Activated CD8-positive, alpha-beta memory T cell treated with anti-CD3 and anti-CD28 coated beads, Interleukin-2, amount 10 ng/mL, durations not matched to agents 7 days and 5 days (primary cell): ENCODE data around the gene NCOR1. TPM values are rescaled to one million over a fixed set of nuclear protein-coding genes. Genes with fewer than 3 reads are reported as not detected.
"Not testable (repeated sequence)": the region's sequence is repeated elsewhere in the genome, so short reads cannot be mapped to it uniquely, and the experiment has no call there.

Experiments
- ATAC-seq: fragments of 150-1000 bp; cut with Tn5 transposase; one replicate; pipeline ENCODE4 v1.10.0; 2021; ENCODE audit warnings: moderate library complexity
- CTCF ChIA-PET: fragments of 350-600 bp; sonication (Branson Sonifier 250); formaldehyde crosslinking; loops from one replicate; lab custom pipeline; 2021; ENCODE audit warnings: antibody characterized with exemption; lab: Charles Lee
- DNase-seq: peaks from one replicate; pipeline ENCODE4 v3.0.0-alpha.2; 2020
- H3K27ac Mint-ChIP-seq: one replicate; pipeline ENCODE4 v1.8.0; 2021; ENCODE audit warnings: mild to moderate bottlenecking, mixed read lengths
- H3K27me3 Mint-ChIP-seq: one replicate; pipeline ENCODE4 v1.8.0; 2021; ENCODE audit warnings: mixed read lengths
- H3K36me3 Mint-ChIP-seq: one replicate; pipeline ENCODE4 v1.8.0; 2021; ENCODE audit warnings: mild to moderate bottlenecking, mixed read lengths
- H3K4me1 Mint-ChIP-seq: one replicate; pipeline ENCODE4 v1.8.0; 2021; ENCODE audit warnings: mixed read lengths
- H3K4me3 Mint-ChIP-seq: one replicate; pipeline ENCODE4 v1.8.0; 2021; ENCODE audit warnings: mild to moderate bottlenecking, moderate library complexity, mixed read lengths
- H3K9me3 Mint-ChIP-seq: one replicate; pipeline ENCODE4 v1.8.0; 2022; ENCODE audit warnings: low read depth, mixed read lengths
- total RNA-seq, 2 experiments: library from RNA; stranded (reverse); gene quantifications; one replicate each; pipeline ENCODE4 v1.2.3, GENCODE V29; 2021

NCOR1 gene
- total RNA-seq, 2 experiments from 2014 or later, result 166 to 175 TPM

GRCh38 chr17:16122697-16123434 lies 92.5 kb downstream of the NCOR1 start:
- Mint-ChIP-seq H3K27me3 (no peaks in the 10 kb centered on the region), H3K36me3 (peaks cover 46% of the 10 kb centered on the region), H3K9me3 (no peaks in the 10 kb centered on the region), H3K4me1 (no peaks in the 10 kb centered on the region), H3K4me3 (no peak overlapping the region), H3K27ac (no peak overlapping the region)
- DNase-seq, result no peak
- ATAC-seq, result no peak
- CTCF ChIA-PET, result no interaction called here

GRCh38 chr17:16121915-16122314 lies 93.4 kb downstream of the NCOR1 start:
- no peaks in the 10 kb centered on the region for H3K27me3 Mint-ChIP-seq
- no peak overlapping the region for H3K4me3 Mint-ChIP-seq
- no peaks in the 10 kb centered on the region for H3K4me1 Mint-ChIP-seq
- CTCF ChIA-PET, result no interaction called here
- H3K9me3 Mint-ChIP-seq, result no peaks in the 10 kb centered on the region
- peaks cover 55% of the 10 kb centered on the region for H3K36me3 Mint-ChIP-seq
- DNase-seq (no peak), ATAC-seq (no peak)
- no peak overlapping the region for H3K27ac Mint-ChIP-seq

DNA sequence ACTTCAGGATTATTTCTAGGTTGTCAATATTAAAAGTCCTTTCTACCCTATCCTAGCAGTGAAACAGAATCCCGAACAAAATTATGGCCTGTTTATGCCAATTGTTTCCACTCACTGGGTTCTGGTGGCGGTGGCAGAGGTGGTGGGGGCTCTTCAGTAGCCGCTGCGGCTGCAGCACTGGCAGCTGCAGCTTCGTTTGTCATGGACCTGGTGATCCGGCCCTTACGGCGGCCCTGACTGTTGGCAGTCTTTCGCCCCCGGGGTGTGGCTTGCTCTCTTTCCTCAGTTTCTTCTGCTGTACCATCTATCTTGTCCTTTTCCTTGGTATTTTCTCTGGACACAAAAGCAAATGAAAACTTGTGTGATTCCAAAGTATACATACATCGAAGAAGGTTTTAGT lies 94.4 kb downstream of the NCOR1 start:
- DNase-seq, result no peak
- Mint-ChIP-seq H3K4me1 (no peaks in the 10 kb centered on the region), H3K36me3 (peaks cover 63% of the 10 kb centered on the region), H3K27ac (no peak overlapping the region), H3K27me3 (no peaks in the 10 kb centered on the region), H3K9me3 (peaks cover 1% of the 10 kb centered on the region), H3K4me3 (no peak overlapping the region)
- no peak for ATAC-seq
- CTCF ChIA-PET, result no interaction called here

DNA sequence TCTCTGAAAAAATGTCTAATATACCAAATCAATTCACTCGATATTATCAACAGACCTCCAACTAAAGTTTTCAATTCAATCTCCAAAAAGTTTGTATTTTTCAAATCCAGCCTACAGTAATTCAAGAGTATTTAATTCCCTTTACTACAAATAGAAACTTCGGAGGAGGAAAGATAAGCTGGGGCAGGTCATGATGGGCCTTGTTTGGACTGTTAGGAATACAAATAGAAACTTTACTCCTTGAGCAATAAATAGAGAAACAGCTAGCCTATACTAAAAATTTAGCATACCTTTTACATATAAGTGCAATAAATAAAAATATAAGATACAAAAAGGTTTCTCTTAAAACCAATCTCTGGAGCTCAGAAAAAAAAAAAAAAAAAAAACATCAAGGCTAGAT lies 98.2 kb downstream of the NCOR1 start:
- Mint-ChIP-seq H3K27me3 (no peaks in the 10 kb centered on the region), H3K36me3 (peaks cover 72% of the 10 kb centered on the region), H3K27ac (no peak overlapping the region), H3K4me1 (no peaks in the 10 kb centered on the region), H3K9me3 (peaks cover 14% of the 10 kb centered on the region), H3K4me3 (no peak overlapping the region)
- no peak for ATAC-seq
- CTCF ChIA-PET, result interaction anchor here (0.8 to 1.4 kb wide), 2 partner anchors 98 to 246 kb away, joined by 3 read pairs; partner anchors contain the start of gene NCOR1
- DNase-seq, result no peak

DNA sequence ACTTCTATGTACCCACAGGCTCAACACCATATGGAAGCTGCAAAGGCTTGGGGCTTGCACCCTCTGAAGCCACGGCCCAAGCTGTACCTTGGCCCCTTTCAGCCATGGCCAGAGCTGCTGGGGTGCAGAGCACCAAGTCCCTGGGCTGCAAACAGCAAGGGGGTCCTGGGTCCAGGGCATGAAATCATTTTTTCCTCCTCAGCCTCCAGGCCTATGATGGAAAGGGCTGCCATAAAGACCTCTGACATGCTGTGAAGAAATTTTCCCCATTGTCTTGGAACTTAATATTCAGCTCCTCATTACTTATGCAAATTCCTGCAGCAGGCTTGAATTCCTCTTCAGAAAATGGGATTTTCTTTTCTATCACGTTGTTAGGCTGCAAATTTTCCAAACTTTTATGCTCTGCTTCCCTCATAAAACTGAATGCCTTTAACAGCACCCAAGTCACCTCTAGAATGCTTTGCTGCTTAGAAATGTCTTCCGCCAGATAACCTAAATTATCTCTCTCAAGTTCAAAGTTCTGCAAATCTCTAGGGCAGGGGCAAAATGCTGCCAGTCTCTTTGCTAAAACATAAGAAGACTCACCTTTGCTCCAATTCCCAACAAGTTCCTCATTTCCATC lies 100.1 kb downstream of the NCOR1 start:
- not testable (repeated sequence) for DNase-seq, H3K27me3 Mint-ChIP-seq, H3K27ac Mint-ChIP-seq, H3K4me1 Mint-ChIP-seq, H3K4me3 Mint-ChIP-seq, ATAC-seq
- CTCF ChIA-PET, result interaction anchor here (0.6 kb wide), 1 partner anchor 34 kb away, joined by 4 read pairs; no protein-coding TSS in a partner anchor
- H3K9me3 Mint-ChIP-seq, result peaks cover 14% of the 10 kb centered on the region
- H3K36me3 Mint-ChIP-seq, result peaks cover 71% of the 10 kb centered on the region

DNA sequence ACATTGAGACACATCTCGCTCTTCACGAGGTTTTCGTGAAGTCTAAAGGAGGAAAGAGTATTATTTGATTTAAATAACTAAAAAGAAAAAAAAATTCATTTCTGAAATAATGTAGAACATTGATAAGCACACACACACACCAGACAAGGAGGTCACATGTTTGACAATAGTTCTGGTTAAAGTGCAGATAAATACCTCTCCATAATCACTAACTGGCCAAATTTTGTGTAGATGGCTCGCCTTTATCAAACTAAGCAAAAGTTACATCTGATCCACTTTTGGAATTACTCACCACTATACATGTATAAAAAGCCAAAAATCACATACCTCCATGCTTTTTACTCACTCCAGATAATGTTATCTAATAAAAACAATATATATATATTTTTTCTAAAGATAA lies 106.5 kb downstream of the NCOR1 start:
- no peaks in the 10 kb centered on the region for H3K4me1 Mint-ChIP-seq
- peaks cover 49% of the 10 kb centered on the region for H3K36me3 Mint-ChIP-seq
- ATAC-seq, result no peak
- H3K27me3 Mint-ChIP-seq, result no peaks in the 10 kb centered on the region
- CTCF ChIA-PET, result no interaction called here
- H3K4me3 Mint-ChIP-seq, result no peak overlapping the region
- DNase-seq, result no peak
- no peak overlapping the region for H3K27ac Mint-ChIP-seq
- H3K9me3 Mint-ChIP-seq, result peaks cover 1% of the 10 kb centered on the region

- no peak for ATAC-seq
- no peaks in the 10 kb centered on the region for H3K4me1 Mint-ChIP-seq
- no peaks in the 10 kb centered on the region for H3K27me3 Mint-ChIP-seq
- peaks cover 47% of the 10 kb centered on the region for H3K36me3 Mint-ChIP-seq
- no peak overlapping the region for H3K27ac Mint-ChIP-seq
- H3K4me3 Mint-ChIP-seq, result no peak overlapping the region
- DNase-seq, result no peak
- CTCF ChIA-PET, result no interaction called here
- no peaks in the 10 kb centered on the region for H3K9me3 Mint-ChIP-seq
These were observed 106.9 kb downstream of the NCOR1 start for GRCh38 chr17:16108386-16108785.

DNA sequence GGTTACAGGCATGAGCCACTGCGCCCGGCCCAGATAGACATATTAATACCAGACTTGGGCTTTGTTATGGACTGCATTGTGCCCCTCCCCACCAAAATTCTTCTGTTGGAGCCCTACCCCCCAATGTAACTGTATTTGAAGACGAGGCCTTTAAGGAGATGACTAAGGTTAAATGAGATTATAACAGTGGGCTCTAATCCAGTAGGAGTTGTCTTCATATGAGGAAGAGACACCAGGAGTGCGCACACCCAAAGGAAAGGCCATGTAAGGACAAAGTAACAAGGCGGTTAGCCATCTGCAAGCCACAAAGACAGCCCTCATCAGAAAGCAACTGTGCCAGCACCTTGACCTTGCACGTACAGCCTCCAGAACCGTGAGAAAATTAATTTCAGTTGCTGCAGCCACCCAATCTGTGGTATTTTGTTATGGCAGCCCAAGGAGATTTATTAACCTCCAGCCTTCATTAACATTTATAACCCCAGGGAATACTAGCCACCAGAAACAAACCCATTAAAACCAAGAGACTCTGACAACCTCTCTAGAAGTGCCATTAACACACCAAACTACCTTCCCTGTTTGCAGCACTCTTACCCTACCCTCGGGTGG lies 108.1 kb downstream of the NCOR1 start:
- Mint-ChIP-seq H3K4me3 (no peak overlapping the region), H3K36me3 (peaks cover 49% of the 10 kb centered on the region), H3K27me3 (no peaks in the 10 kb centered on the region), H3K9me3 (no peaks in the 10 kb centered on the region), H3K4me1 (no peaks in the 10 kb centered on the region), H3K27ac (no peak overlapping the region)
- ATAC-seq (no peak), DNase-seq (no peak)
- CTCF ChIA-PET, result no interaction called here

DNA sequence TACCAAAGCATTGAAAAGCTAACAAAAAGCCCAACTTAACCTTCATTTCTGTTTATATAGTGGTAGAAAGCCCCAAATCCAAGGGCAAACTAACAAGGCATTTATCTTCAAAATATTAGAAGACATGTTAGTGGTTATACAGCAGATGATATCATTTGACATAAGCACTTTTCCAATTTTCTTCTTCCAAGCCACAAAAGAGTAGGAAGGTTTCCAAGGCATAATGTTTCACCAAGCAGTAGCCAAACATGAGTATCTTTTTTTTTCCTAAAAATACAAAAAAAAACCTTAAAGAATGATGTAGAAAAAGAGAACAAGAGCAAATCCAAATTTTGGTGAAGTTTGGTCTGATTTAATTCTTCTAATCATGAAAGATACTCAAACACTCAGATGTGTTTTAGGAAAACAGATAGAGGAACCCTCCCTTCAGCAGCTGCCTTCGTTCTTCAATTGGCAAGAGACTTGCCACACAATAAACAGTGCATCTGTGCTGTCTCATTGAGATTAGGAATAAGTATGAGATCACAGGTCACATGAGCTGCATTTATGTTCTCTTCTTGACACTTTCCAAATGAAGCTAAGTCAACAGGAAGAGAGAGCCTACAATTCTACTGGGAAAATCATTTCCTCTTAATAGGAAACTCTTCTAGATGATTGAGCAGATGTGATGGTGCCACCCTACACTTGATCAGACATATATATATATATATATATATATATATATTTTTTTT lies 109.0 kb downstream of the NCOR1 start:
- Mint-ChIP-seq H3K27me3 (no peaks in the 10 kb centered on the region), H3K9me3 (no peaks in the 10 kb centered on the region), H3K36me3 (peaks cover 50% of the 10 kb centered on the region), H3K4me3 (no peak overlapping the region), H3K27ac (no peak overlapping the region), H3K4me1 (no peaks in the 10 kb centered on the region)
- ATAC-seq (no peak), DNase-seq (no peak)
- CTCF ChIA-PET, result no interaction called here

DNA sequence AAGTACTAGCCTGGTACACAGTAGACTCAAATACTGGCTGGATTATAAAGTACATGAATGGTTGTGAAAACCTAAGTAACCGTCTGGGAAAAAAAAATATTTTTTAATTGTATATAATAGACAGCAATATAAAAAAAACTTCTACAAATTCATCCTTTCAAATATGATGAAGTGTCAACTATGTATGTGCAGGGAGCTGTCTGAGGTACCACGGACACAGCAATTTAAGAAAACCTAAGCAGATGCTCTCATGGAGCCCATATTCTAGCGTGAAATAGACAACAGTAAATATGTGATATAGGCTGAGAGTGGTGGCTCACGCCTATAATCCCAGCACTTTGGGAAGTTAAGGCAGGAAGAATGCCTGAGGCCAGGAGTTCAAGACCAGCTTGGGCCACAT lies 111.1 kb downstream of the NCOR1 start:
- H3K27ac Mint-ChIP-seq, result no peak overlapping the region
- no peaks in the 10 kb centered on the region for H3K9me3 Mint-ChIP-seq
- ATAC-seq, result no peak
- peaks cover 53% of the 10 kb centered on the region for H3K36me3 Mint-ChIP-seq
- CTCF ChIA-PET, result no interaction called here
- H3K4me1 Mint-ChIP-seq, result no peaks in the 10 kb centered on the region
- DNase-seq, result no peak
- no peak overlapping the region for H3K4me3 Mint-ChIP-seq
- H3K27me3 Mint-ChIP-seq, result no peaks in the 10 kb centered on the region

- ATAC-seq (no peak), DNase-seq (no peak)
- peaks cover 54% of the 10 kb centered on the region for H3K36me3 Mint-ChIP-seq
- no peak overlapping the region for H3K4me3 Mint-ChIP-seq
- CTCF ChIA-PET, result no interaction called here
- H3K4me1 Mint-ChIP-seq, result no peaks in the 10 kb centered on the region
- H3K27ac Mint-ChIP-seq, result no peak overlapping the region
- H3K27me3 Mint-ChIP-seq, result no peaks in the 10 kb centered on the region
- no peaks in the 10 kb centered on the region for H3K9me3 Mint-ChIP-seq
These were observed 113.9 kb downstream of the NCOR1 start for GRCh38 chr17:16101440-16101839.

DNA sequence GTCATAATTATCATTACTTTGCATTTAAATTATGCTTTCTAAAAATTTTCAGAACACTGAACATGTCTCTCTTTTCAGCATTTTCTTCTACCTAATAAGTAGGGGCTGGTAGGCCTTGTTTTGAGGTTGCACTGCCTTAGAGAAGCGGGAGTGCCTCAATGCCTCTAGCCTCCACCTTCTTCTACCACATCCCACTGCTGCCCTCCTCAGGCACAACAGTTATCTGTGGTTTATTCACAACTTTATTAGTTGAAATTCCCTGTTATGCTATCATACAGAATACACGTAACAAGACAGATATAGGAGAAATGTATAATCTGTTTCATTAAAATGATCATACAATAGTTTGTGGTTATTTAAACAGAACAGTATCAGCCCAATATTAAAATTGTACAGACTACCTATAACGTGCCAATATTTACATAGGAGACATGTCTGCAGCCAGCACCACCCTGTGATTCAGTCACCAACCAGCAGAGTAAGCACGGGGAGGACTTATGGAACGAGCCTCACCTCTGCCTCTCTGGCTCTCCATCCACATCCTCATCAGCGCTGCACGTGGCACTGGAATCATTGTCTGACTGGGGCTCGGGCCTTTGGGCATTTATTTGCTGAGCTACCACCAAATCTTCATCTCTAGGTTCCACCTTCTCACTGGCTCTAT lies 114.5 kb downstream of the NCOR1 start:
- DNase-seq, result no peak
- Mint-ChIP-seq H3K4me3 (no peak overlapping the region), H3K36me3 (peaks cover 53% of the 10 kb centered on the region), H3K27me3 (no peaks in the 10 kb centered on the region), H3K27ac (no peak overlapping the region), H3K4me1 (no peaks in the 10 kb centered on the region), H3K9me3 (no peaks in the 10 kb centered on the region)
- no peak for ATAC-seq
- CTCF ChIA-PET, result no interaction called here

GRCh38 chr17:16091773-16092172 lies 123.6 kb downstream of the NCOR1 start:
- Mint-ChIP-seq H3K36me3 (peaks cover 46% of the 10 kb centered on the region), H3K4me1 (peaks cover 4% of the 10 kb centered on the region), H3K27ac (no peak overlapping the region), H3K27me3 (no peaks in the 10 kb centered on the region), H3K4me3 (no peak overlapping the region), H3K9me3 (no peaks in the 10 kb centered on the region)
- ATAC-seq, result no peak
- DNase-seq, result no peak
- CTCF ChIA-PET, result interaction anchor here (1.0 kb wide), 1 partner anchor 49 kb away, joined by 3 read pairs; no protein-coding TSS in a partner anchor
